T-helper 22 cell (primary cell): ENCODE results near the gene EXOC3.

Source experiments
- DNase-seq: peaks from one replicate; pipeline ENCODE4 v3.0.0-alpha.2; 2020; ENCODE audit warnings: low read depth

The EXOC3 gene

GRCh38 chr5:439636-440035 lies 3.3 kb upstream of the EXOC3 start:
- DNase-seq = no peak

- DNase-seq = no peak
Observed at GRCh38 chr5:440401-441201, 2.4 kb upstream of the EXOC3 start.

GRCh38 chr5:441996-442334 lies 1.0 kb upstream of the EXOC3 start:
- no peak for DNase-seq

GRCh38 chr5:443239-444151 lies 519 bp downstream of the EXOC3 start:
- DNase-seq = no peak

- DNase-seq = no peak
Observed at GRCh38 chr5:444226-444625, 1.2 kb downstream of the EXOC3 start.

GRCh38 chr5:445591-445990 lies 2.6 kb downstream of the EXOC3 start:
- no peak for DNase-seq

- DNase-seq = no peak
Observed at GRCh38 chr5:446066-446882, 3.3 kb downstream of the EXOC3 start.

GRCh38 chr5:446883-447263 lies 3.9 kb downstream of the EXOC3 start:
- no peak for DNase-seq

- no peak for DNase-seq
Observed at GRCh38 chr5:447501-447900, 4.5 kb downstream of the EXOC3 start.

- no peak for DNase-seq
Observed at GRCh38 chr5:448061-448765, 5.2 kb downstream of the EXOC3 start.

GRCh38 chr5:448766-449090 lies 5.8 kb downstream of the EXOC3 start:
- DNase-seq = no peak

- no peak for DNase-seq
Observed at GRCh38 chr5:449151-449550, 6.2 kb downstream of the EXOC3 start.

- no peak for DNase-seq
Observed at GRCh38 chr5:451587-452458, 8.8 kb downstream of the EXOC3 start.

- DNase-seq = no peak
Observed at GRCh38 chr5:452978-453710, 10.2 kb downstream of the EXOC3 start.

GRCh38 chr5:453725-454481 lies 10.9 kb downstream of the EXOC3 start:
- DNase-seq = no peak

- DNase-seq = no peak
Observed at GRCh38 chr5:454936-455335, 12.0 kb downstream of the EXOC3 start.

GRCh38 chr5:455806-456205 lies 12.8 kb downstream of the EXOC3 start:
- no peak for DNase-seq

- no peak for DNase-seq
Observed at GRCh38 chr5:456351-457194, 13.6 kb downstream of the EXOC3 start.
